Prostate gland (tissue), 2 donors: ENCODE measurements around the gene GTF2H3. TPM values are rescaled to one million over a fixed set of nuclear protein-coding genes. Genes with fewer than 3 reads are reported as not detected.

Source experiments
- DNase-seq: peaks from one replicate; pipeline ENCODE4 v3.0.0-alpha.2; 2019; ENCODE audit warnings: low spot score
- H3K27ac ChIP-seq, 2 donors: fragments of 200-600 bp; sonication (generic); 2 replicates each; pipeline ENCODE4 v1.5.1; 2017 to 2019
- H3K27me3 ChIP-seq: fragments of 200-600 bp; sonication (generic); replicated peaks from 2 replicates; pipeline ENCODE4 v1.5.1; 2019; ENCODE audit not compliant: insufficient read depth
- H3K36me3 ChIP-seq, 2 donors: fragments of 200-600 bp; sonication (generic); 1 replicate in 1 of 2; 2 replicates in 1 of 2; pipeline versions ENCODE4 v1.5.1 to v1.8.1; 2017 to 2019
- H3K4me1 ChIP-seq: fragments of 200-600 bp; sonication (generic); replicated peaks from 2 replicates; pipeline ENCODE4 v1.5.1; 2019
- H3K4me3 ChIP-seq, 2 donors: fragments of 200-600 bp; sonication (generic); 2 replicates each; pipeline ENCODE4 v1.5.1; 2017 to 2019
- H3K9me3 ChIP-seq: fragments of 200-600 bp; sonication (generic); 2 replicates; pipeline ENCODE4 v1.5.1; 2017
- POLR2A ChIP-seq: fragments of 450-650 bp; IDR thresholded peaks from one replicate; pipeline ENCODE4 v1.6.1; 2016; ENCODE audit warnings: antibody characterized with exemption, mild to moderate bottlenecking
- POLR2AphosphoS5 ChIP-seq: sonication (generic); formaldehyde crosslinking; IDR thresholded peaks from one replicate; pipeline ENCODE4 v1.6.1; 2017; ENCODE audit warnings: antibody characterized with exemption
- WGBS: methylation state at CpG from one replicate; pipeline ENCODE4 v1.1.5; 2018; 5-methylcytosine and 5-hydroxymethylcytosine counted together
- intact Hi-C: fragments of 100-400 bp; cut with DNase I; formaldehyde crosslinking; loops from one replicate; pipeline ENCODE4 v1.14.2; 2022
- total RNA-seq, 2 donors: library from RNA; depleted of rRNA; stranded (reverse); fragments of >200 nt; gene quantifications; one replicate each; pipeline ENCODE4 v1.1.0, GENCODE V29; 2016
- TF ChIP-seq, protein P1 (sequence below), 4 experiments: fragments of 200-600 bp in 2 of 4; fragments of 450-650 bp in 2 of 4; sonication (generic) in 2 of 4; IDR thresholded peaks; 1 replicate in 3 of 4; 2 replicates in 1 of 4; pipeline ENCODE4 v1.5.1; 2016 to 2019; ENCODE audit warnings: antibody characterized with exemption in 4 of 4, mild to moderate bottlenecking in 2 of 4, moderate library complexity in 2 of 4

GTF2H3 gene
- total RNA-seq, 2 donors from 2014 or later: 28.0 to 50.1 TPM

DNA sequence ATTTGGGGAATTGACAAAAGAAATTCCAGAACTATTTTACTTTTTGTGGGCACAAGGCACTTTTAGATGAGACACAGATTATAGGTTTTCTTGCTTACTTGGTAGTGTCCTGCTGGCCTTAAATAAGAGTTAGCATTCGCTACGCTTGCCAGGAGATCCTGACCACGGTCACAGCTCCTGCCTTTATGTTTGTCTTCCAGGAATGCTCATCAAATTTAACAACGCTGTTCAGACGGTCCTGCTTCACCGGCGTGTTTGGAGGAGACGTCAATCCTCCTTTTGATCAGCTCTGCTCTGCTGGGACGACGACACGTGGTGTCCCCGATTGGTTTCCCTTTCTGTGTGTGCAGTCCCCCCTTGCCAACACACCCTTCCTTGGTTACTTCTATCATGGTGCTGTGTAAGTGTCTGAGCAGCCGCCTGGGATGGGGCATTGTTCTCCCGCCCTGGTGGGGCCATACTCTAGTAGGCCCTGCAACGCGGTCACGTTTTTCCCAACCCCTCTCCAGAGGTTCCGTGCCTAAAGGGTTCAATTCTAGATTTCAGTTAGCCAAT is 53.1 kb downstream of the GTF2H3 start:
- Histone ChIP-seq H3K9me3 (no peaks in the 10 kb centered on the region), H3K4me3 (no peak overlapping the region), H3K27me3 (no peaks in the 10 kb centered on the region), H3K27ac (peak overlapping the region; percentile 31 to 85), H3K4me1 (peaks cover 14% of the 10 kb centered on the region), H3K36me3 (no peaks in the 10 kb centered on the region)
- TF ChIP-seq POLR2AphosphoS5: peak; percentile 86
- TF ChIP-seq, protein P1, sequence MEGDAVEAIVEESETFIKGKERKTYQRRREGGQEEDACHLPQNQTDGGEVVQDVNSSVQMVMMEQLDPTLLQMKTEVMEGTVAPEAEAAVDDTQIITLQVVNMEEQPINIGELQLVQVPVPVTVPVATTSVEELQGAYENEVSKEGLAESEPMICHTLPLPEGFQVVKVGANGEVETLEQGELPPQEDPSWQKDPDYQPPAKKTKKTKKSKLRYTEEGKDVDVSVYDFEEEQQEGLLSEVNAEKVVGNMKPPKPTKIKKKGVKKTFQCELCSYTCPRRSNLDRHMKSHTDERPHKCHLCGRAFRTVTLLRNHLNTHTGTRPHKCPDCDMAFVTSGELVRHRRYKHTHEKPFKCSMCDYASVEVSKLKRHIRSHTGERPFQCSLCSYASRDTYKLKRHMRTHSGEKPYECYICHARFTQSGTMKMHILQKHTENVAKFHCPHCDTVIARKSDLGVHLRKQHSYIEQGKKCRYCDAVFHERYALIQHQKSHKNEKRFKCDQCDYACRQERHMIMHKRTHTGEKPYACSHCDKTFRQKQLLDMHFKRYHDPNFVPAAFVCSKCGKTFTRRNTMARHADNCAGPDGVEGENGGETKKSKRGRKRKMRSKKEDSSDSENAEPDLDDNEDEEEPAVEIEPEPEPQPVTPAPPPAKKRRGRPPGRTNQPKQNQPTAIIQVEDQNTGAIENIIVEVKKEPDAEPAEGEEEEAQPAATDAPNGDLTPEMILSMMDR (IDR thresholded peaks at IDR 0.05): no peak
- TF ChIP-seq POLR2A: no peak
- intact Hi-C loops: no loop called here
- 64% methylated on average over 18 of the region's 18 CpGs for WGBS
- DNase-seq: peak; percentile 77

DNA sequence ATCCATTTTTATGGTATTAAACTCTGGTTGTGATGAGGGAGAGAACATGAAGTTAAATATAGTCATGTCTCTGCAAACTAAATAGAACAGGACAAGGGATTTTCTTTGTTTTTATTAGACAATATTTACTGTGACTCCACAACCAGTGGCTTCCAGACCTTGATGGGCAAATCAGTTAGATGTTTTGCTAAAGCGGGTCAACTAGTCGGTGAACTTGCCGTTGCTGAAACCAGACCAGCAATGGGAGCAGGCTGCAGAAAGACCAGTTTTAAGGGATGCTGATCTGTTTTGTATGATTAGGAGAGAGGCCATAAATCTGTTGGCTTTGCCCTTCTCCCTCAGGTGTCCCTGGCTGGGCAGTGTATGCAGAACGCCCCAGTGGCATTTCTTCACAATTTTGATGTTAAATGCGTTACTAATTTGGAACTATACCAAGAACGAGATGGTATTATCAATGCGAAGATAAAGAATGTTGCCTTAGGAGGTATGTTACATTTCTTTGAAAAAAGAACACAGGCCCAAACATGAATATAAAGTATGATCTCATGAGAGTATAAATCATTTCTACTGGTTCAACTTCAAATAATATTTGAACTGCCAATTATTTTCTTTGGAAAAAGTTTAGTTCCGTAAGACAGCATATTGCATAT is 56.7 kb downstream of the GTF2H3 start:
- intact Hi-C loops: no loop called here
- DNase-seq: peak; percentile 73
- 55% methylated on average over 8 of the region's 8 CpGs for WGBS

DNA sequence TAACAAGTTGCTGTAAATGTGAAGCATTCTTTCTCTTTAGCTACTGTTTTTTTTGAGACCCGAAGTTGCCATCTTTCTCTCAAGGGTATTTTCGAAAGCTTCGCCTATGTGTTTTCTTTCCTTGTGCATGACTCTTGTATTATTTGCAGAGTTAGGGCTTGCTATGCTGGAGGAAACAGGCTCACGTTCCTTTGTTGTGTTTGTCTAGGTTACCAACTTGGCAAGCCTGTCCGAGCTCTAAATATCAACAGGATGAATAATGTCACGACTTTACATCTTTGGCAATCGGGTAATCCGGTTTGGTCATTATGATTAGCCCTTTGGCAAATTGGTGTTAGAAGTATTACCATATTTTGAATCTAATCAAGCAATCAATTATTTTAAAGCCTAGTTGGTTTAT is 62.6 kb downstream of the GTF2H3 start:
- TF ChIP-seq, protein P1 (IDR thresholded peaks at IDR 0.05): no peak
- TF ChIP-seq POLR2A: no peak
- TF ChIP-seq POLR2AphosphoS5: peak; percentile 44
- Histone ChIP-seq H3K9me3 (no peaks in the 10 kb centered on the region), H3K36me3 (peaks cover 0 to 5% of the 10 kb centered on the region in 2 donors), H3K4me1 (no peaks in the 10 kb centered on the region), H3K4me3 (no peak overlapping the region), H3K27ac (peak overlapping the region; percentile 56 to 67), H3K27me3 (no peaks in the 10 kb centered on the region)
- WGBS: 55% methylated on average over 8 of the region's 8 CpGs
- peak; percentile 42 for DNase-seq
- intact Hi-C loops: no loop called here

More for the DNA sequence above, 56.7 kb downstream of the GTF2H3 start:
- no peak overlapping the region for H3K4me3 ChIP-seq
- H3K27ac ChIP-seq: peak overlapping the region; percentile 59 to 85
- no peaks in the 10 kb centered on the region for H3K27me3 ChIP-seq
- H3K9me3 ChIP-seq: no peaks in the 10 kb centered on the region
- TF ChIP-seq, protein P1 (IDR thresholded peaks at IDR 0.05): no peak
- peak; percentile 86 for TF ChIP-seq POLR2AphosphoS5
- no peaks in the 10 kb centered on the region for H3K36me3 ChIP-seq
- H3K4me1 ChIP-seq: peaks cover 14% of the 10 kb centered on the region

DNA sequence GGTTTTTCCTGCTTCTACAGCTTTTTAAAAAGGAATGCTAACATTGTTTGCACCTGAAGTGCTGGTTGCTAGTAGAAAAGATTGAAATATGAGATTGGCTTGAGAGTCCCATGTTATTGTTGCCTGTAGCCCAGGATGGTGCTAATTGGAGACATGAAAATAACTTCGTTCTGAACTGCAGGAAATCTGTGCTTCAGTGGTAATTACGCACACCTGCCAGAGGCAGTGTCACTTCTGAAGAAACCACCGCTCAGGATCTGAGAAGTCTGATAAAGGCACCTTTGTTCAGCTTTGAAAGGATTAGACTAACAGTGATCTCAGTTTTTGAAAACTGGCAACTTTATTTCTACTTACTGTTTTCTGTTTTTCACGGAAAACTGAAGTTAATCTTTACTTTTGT is 63.0 kb downstream of the GTF2H3 start:
- Histone ChIP-seq H3K9me3 (no peaks in the 10 kb centered on the region), H3K4me3 (no peak overlapping the region), H3K36me3 (peaks cover 0 to 5% of the 10 kb centered on the region in 2 donors), H3K4me1 (no peaks in the 10 kb centered on the region), H3K27ac (peak overlapping the region; percentile 56 to 67), H3K27me3 (no peaks in the 10 kb centered on the region)
- TF ChIP-seq, protein P1 (IDR thresholded peaks at IDR 0.05): no peak
- TF ChIP-seq POLR2AphosphoS5 (no peak), POLR2A (no peak)
- WGBS: 53% methylated on average over 4 of the region's 4 CpGs
- intact Hi-C loops: no loop called here
- DNase-seq: no peak

DNA sequence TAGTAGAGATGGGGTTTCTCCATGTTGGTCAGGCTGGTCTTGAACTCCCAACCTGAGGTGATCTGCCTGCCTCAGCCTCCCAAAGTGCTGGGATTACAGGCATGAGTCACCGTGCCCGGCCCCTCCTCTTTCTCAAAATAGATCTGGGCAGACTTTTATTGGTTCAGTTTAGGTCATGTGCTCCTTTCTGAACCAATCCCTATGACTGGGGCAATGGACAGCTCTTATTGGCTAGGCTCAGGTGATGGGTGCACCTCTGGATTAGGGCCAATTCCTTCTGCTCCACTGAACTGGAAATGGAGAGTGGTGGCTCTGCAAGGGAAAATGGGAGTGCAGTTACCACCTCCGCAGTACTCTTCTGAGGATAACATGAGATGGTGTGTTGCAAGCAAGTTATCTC is 72.3 kb downstream of the GTF2H3 start:
- TF ChIP-seq, protein P1 (IDR thresholded peaks at IDR 0.05): no peak
- TF ChIP-seq POLR2AphosphoS5 (no peak), POLR2A (no peak)
- Histone ChIP-seq H3K4me1 (no peaks in the 10 kb centered on the region), H3K9me3 (no peaks in the 10 kb centered on the region), H3K27ac (no peak overlapping the region), H3K27me3 (no peaks in the 10 kb centered on the region), H3K36me3 (no peaks in the 10 kb centered on the region), H3K4me3 (no peak overlapping the region)
- DNase-seq: no peak
- 78% methylated on average over 3 of the region's 3 CpGs for WGBS
- intact Hi-C loops: no loop called here
